Measurements from ENCODE around the gene GPR34.
"Not testable (repeated sequence)": the region's sequence is repeated elsewhere in the genome, so short reads cannot be mapped to it uniquely, and the experiment has no call there.

Gene GPR34

GRCh38 chrX:41708486-41708885 is 19.7 kb downstream of the GPR34 start:
- H3K27ac Mint-ChIP-seq = no peak overlapping the region
- peaks cover 4% of the 10 kb centered on the region for H3K36me3 Mint-ChIP-seq (ENCODE audit: low read depth)
- H3K4me1 Mint-ChIP-seq (ENCODE audit: low read depth) = peaks cover 14% of the 10 kb centered on the region
- no peak for DNase-seq (ENCODE audit: low spot score)
- no peaks in the 10 kb centered on the region for H3K9me3 Mint-ChIP-seq
- H3K4me3 Mint-ChIP-seq = no peak overlapping the region
- no peaks in the 10 kb centered on the region for H3K27me3 Mint-ChIP-seq (ENCODE audit: low read depth)

- no peak overlapping the region for H3K27ac Mint-ChIP-seq
- H3K36me3 Mint-ChIP-seq (ENCODE audit: low read depth) = no peaks in the 10 kb centered on the region
- H3K9me3 Mint-ChIP-seq = no peaks in the 10 kb centered on the region
- H3K4me3 Mint-ChIP-seq = no peak overlapping the region
- no peaks in the 10 kb centered on the region for H3K27me3 Mint-ChIP-seq (ENCODE audit: low read depth)
- no peak for DNase-seq (ENCODE audit: low spot score)
- peaks cover 3% of the 10 kb centered on the region for H3K4me1 Mint-ChIP-seq (ENCODE audit: low read depth)
These were observed 22.4 kb downstream of the GPR34 start for GRCh38 chrX:41711021-41711667.

GRCh38 chrX:41716222-41716621 is 27.4 kb downstream of the GPR34 start:
- Mint-ChIP-seq H3K27ac (no peak overlapping the region), H3K4me3 (no peak overlapping the region), H3K4me1 (ENCODE audit: low read depth) (peaks cover 16% of the 10 kb centered on the region), H3K9me3 (peaks cover 23% of the 10 kb centered on the region), H3K27me3 (ENCODE audit: low read depth) (no peaks in the 10 kb centered on the region), H3K36me3 (ENCODE audit: low read depth) (peaks cover 25% of the 10 kb centered on the region)
- no peak for DNase-seq (ENCODE audit: low spot score)

- H3K4me1 Mint-ChIP-seq (ENCODE audit: low read depth) = peaks cover 21% of the 10 kb centered on the region
- H3K9me3 Mint-ChIP-seq = peaks cover 23% of the 10 kb centered on the region
- no peak for DNase-seq (ENCODE audit: low spot score)
- peaks cover 28% of the 10 kb centered on the region for H3K36me3 Mint-ChIP-seq (ENCODE audit: low read depth)
- peak overlapping the region; percentile 67 for H3K27ac Mint-ChIP-seq
- H3K4me3 Mint-ChIP-seq = no peak overlapping the region
- H3K27me3 Mint-ChIP-seq (ENCODE audit: low read depth) = no peaks in the 10 kb centered on the region
These were observed 28.1 kb downstream of the GPR34 start for GRCh38 chrX:41716767-41717473.

- peaks cover 35% of the 10 kb centered on the region for H3K4me1 Mint-ChIP-seq (ENCODE audit: low read depth)
- no peak overlapping the region for H3K27ac Mint-ChIP-seq
- H3K9me3 Mint-ChIP-seq = peaks cover 23% of the 10 kb centered on the region
- H3K4me3 Mint-ChIP-seq = no peak overlapping the region
- no peak for DNase-seq (ENCODE audit: low spot score)
- no peaks in the 10 kb centered on the region for H3K27me3 Mint-ChIP-seq (ENCODE audit: low read depth)
- peaks cover 34% of the 10 kb centered on the region for H3K36me3 Mint-ChIP-seq (ENCODE audit: low read depth)
These were observed 29.9 kb downstream of the GPR34 start for GRCh38 chrX:41718481-41719235.

- H3K36me3 Mint-ChIP-seq (ENCODE audit: low read depth) = peaks cover 34% of the 10 kb centered on the region
- not testable (repeated sequence) for H3K27me3 Mint-ChIP-seq (ENCODE audit: low read depth); DNase-seq (ENCODE audit: low spot score)
- peak overlapping the region; percentile 32 for H3K4me3 Mint-ChIP-seq
- H3K9me3 Mint-ChIP-seq = peaks cover 23% of the 10 kb centered on the region
- peak overlapping the region; percentile 41 for H3K27ac Mint-ChIP-seq
- H3K4me1 Mint-ChIP-seq (ENCODE audit: low read depth) = peaks cover 38% of the 10 kb centered on the region
These were observed 30.8 kb downstream of the GPR34 start for GRCh38 chrX:41719610-41720009.

- H3K4me3 Mint-ChIP-seq = no peak overlapping the region
- H3K27ac Mint-ChIP-seq = no peak overlapping the region
- peaks cover 34% of the 10 kb centered on the region for H3K36me3 Mint-ChIP-seq (ENCODE audit: low read depth)
- peaks cover 38% of the 10 kb centered on the region for H3K4me1 Mint-ChIP-seq (ENCODE audit: low read depth)
- no peaks in the 10 kb centered on the region for H3K27me3 Mint-ChIP-seq (ENCODE audit: low read depth)
- DNase-seq (ENCODE audit: low spot score) = peak; percentile 42
- H3K9me3 Mint-ChIP-seq = peaks cover 23% of the 10 kb centered on the region
These were observed 31.5 kb downstream of the GPR34 start for GRCh38 chrX:41720125-41720779.

GRCh38 chrX:41721590-41721989 is 32.8 kb downstream of the GPR34 start:
- no peak overlapping the region for H3K4me3 Mint-ChIP-seq
- no peak overlapping the region for H3K27ac Mint-ChIP-seq
- no peak for DNase-seq (ENCODE audit: low spot score)
- H3K27me3 Mint-ChIP-seq (ENCODE audit: low read depth) = no peaks in the 10 kb centered on the region
- H3K4me1 Mint-ChIP-seq (ENCODE audit: low read depth) = peaks cover 36% of the 10 kb centered on the region
- peaks cover 22% of the 10 kb centered on the region for H3K9me3 Mint-ChIP-seq
- H3K36me3 Mint-ChIP-seq (ENCODE audit: low read depth) = peaks cover 34% of the 10 kb centered on the region

- Mint-ChIP-seq H3K27ac (peak overlapping the region; percentile 44), H3K4me1 (ENCODE audit: low read depth) (peaks cover 30% of the 10 kb centered on the region), H3K36me3 (ENCODE audit: low read depth) (peaks cover 28% of the 10 kb centered on the region), H3K27me3 (ENCODE audit: low read depth) (no peaks in the 10 kb centered on the region), H3K9me3 (peaks cover 16% of the 10 kb centered on the region), H3K4me3 (no peak overlapping the region)
- no peak for DNase-seq (ENCODE audit: low spot score)
These were observed 33.4 kb downstream of the GPR34 start for GRCh38 chrX:41722214-41722613.

- Mint-ChIP-seq H3K36me3 (ENCODE audit: low read depth) (peaks cover 27% of the 10 kb centered on the region), H3K4me3 (no peak overlapping the region), H3K27ac (no peak overlapping the region), H3K4me1 (ENCODE audit: low read depth) (peaks cover 29% of the 10 kb centered on the region), H3K27me3 (ENCODE audit: low read depth) (no peaks in the 10 kb centered on the region), H3K9me3 (peaks cover 12% of the 10 kb centered on the region)
- DNase-seq (ENCODE audit: low spot score) = no peak
These were observed 34.2 kb downstream of the GPR34 start for GRCh38 chrX:41722816-41723618.

- Mint-ChIP-seq H3K9me3 (peaks cover 11% of the 10 kb centered on the region), H3K27ac (peak within 1 kb of the TSS; percentile 31), H3K36me3 (ENCODE audit: low read depth) (peaks cover 22% of the 10 kb centered on the region), H3K4me1 (ENCODE audit: low read depth) (peaks cover 29% of the 10 kb centered on the region), H3K27me3 (ENCODE audit: low read depth) (no peaks in the 10 kb centered on the region), H3K4me3 (no peak within 1 kb of the TSS)
- DNase-seq (ENCODE audit: low spot score) = no peak
These were observed 35.1 kb downstream of the GPR34 start, which contains the start of gene GPR82 for GRCh38 chrX:41723826-41724225. Gene GPR82 (plus strand): TSS chrX:41724181. CDS start chrX:41727027, 2,846 bp downstream.

GRCh38 chrX:41728125-41728524 is 39.4 kb downstream of the GPR34 start:
- H3K36me3 Mint-ChIP-seq (ENCODE audit: low read depth) = no peaks in the 10 kb centered on the region
- no peaks in the 10 kb centered on the region for H3K9me3 Mint-ChIP-seq
- H3K4me1 Mint-ChIP-seq (ENCODE audit: low read depth) = peaks cover 14% of the 10 kb centered on the region
- H3K27ac Mint-ChIP-seq = no peak overlapping the region
- DNase-seq (ENCODE audit: low spot score) = no peak
- H3K4me3 Mint-ChIP-seq = no peak overlapping the region
- no peaks in the 10 kb centered on the region for H3K27me3 Mint-ChIP-seq (ENCODE audit: low read depth)

- DNase-seq (ENCODE audit: low spot score) = no peak
- no peak overlapping the region for H3K27ac Mint-ChIP-seq
- no peaks in the 10 kb centered on the region for H3K27me3 Mint-ChIP-seq (ENCODE audit: low read depth)
- H3K4me1 Mint-ChIP-seq (ENCODE audit: low read depth) = peaks cover 15% of the 10 kb centered on the region
- no peaks in the 10 kb centered on the region for H3K9me3 Mint-ChIP-seq
- H3K36me3 Mint-ChIP-seq (ENCODE audit: low read depth) = no peaks in the 10 kb centered on the region
- no peak overlapping the region for H3K4me3 Mint-ChIP-seq
These were observed 41.3 kb downstream of the GPR34 start for GRCh38 chrX:41730081-41730480.

Data from T-helper 2 cell treated with Interferon-gamma antibody and Interleukin-4, amounts not matched to agents 5 μg/mL and 100 μg/mL, for 36 hours (primary cell).